HTR-8/SVneo (cell line): Measurements from ENCODE around the gene SLC13A4.
"Not testable (repeated sequence)": the region's sequence is repeated elsewhere in the genome, so short reads cannot be mapped to it uniquely, and the experiment has no call there.

Experiments
- DNase-seq: peaks from one replicate; pipeline ENCODE4 v3.0.0; 2011; ENCODE audit warnings: low spot score, mixed read lengths; ENCODE audit not compliant: insufficient read length
- FAIRE-seq: peaks from 2 replicates; lab custom pipeline; 2011; peaks lifted over from hg19 to GRCh38; lab: Jason Lieb, UNC

Gene SLC13A4

DNA sequence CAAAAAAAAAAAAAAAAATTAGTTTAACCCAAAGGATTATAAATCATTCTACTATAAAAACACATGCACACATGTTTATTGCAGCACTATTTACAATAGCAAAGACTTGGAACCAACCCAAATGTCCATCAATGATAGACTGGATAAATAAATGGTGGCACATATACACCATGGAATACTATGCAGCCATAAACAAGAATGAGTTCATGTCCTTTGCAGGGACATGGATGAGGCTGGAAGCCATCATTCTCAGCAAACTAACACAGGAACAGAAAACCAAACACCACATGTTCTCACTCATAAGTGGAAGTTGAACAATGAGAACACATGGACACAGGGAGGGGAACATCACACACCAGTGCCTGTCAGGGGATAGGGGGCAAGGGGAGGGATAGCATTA lies 88.3 kb downstream of the SLC13A4 start:
- FAIRE-seq, DNase-seq: not testable (repeated sequence)

DNA sequence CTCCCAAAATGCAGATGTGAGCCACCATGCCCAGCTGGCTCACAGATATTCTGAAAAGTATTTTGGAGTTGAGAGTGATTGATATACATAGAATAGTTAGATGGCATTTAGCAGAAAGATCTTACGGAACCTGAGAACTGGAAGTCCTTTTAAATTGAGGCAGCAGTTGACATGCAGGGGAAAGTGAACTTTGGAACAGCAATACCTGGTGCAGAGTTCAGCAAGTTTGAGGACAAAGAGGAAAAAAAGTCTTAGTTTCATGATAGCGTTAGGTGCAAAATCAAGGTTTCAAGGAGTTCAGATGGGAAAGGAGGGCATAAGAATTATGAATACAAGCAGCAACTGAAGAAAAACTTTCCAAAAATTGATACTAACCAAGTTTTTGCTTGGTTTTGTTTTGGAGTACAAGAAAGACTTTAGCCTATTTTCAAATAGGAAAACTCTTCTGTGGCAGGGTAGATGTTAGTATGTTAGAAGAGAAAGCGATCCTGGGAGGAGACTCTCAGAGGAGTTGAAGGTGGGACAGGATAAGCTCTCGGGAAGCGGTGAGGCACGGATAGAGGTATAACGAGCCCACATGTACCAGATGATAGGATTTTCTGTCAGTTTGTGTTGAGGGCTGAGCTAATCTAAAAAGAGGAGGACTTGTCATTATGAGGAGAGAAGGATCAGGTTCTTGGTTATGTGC lies 93.7 kb downstream of the SLC13A4 start:
- DNase-seq (no peak), FAIRE-seq (no peak)
